ENCODE measurements around the gene OLFML2A.

DNA sequence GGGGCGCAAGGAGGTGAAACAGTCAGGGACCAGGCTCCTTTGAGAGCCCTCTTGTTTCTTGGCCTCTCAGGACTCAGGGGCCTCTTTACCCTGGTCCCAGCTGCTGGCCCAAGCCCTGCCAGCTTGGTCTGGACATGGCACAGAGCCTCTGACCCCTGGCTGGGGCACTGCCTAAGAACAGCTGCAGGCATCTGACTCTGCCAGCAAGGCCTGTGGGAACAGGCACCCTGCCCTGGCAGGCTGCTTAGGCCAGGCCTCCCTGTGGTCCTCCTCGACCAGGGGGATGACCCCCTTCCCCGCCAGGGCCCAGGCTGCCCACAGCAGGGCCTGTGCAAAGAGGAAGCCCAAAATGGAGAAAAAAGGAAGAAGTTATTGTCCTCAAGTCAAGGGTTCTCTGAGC lies 25.5 kb downstream of the OLFML2A start:
- TF ChIP-seq, protein P1, sequence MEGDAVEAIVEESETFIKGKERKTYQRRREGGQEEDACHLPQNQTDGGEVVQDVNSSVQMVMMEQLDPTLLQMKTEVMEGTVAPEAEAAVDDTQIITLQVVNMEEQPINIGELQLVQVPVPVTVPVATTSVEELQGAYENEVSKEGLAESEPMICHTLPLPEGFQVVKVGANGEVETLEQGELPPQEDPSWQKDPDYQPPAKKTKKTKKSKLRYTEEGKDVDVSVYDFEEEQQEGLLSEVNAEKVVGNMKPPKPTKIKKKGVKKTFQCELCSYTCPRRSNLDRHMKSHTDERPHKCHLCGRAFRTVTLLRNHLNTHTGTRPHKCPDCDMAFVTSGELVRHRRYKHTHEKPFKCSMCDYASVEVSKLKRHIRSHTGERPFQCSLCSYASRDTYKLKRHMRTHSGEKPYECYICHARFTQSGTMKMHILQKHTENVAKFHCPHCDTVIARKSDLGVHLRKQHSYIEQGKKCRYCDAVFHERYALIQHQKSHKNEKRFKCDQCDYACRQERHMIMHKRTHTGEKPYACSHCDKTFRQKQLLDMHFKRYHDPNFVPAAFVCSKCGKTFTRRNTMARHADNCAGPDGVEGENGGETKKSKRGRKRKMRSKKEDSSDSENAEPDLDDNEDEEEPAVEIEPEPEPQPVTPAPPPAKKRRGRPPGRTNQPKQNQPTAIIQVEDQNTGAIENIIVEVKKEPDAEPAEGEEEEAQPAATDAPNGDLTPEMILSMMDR (conservative IDR thresholded peaks at IDR 0.05; ENCODE audit: low read length), result no peak
- TF ChIP-seq EZH2phosphoT487 (IDR thresholded peaks at IDR 0.05; ENCODE audit: borderline replicate concordance), result no peak
